Measurements from ENCODE around the gene IZUMO4.
"Not testable (repeated sequence)": the region's sequence is repeated elsewhere in the genome, so short reads cannot be mapped to it uniquely, and the experiment has no call there.

The IZUMO4 gene

DNA sequence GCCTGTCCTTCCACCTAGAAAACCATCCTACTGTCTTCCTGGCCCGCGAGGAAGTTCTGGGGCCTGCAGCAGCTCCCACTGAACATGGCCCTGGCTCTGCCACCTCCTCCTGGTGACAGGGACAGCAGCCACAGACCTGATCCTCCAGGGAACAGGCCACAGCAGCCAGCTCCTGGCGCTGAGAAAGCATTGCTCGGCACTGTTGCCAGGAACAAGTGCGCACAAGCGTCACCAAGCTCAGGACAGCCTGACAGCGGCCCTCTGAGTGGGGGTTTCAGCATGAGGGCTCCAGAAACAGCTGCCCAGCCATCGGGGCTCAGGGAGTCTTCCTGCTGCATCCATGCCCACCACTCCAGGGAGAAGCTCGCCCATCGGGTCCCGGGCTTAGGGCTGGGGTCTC, 32.8 kb downstream of the IZUMO4 start:
- TF ChIP-seq, protein P1, sequence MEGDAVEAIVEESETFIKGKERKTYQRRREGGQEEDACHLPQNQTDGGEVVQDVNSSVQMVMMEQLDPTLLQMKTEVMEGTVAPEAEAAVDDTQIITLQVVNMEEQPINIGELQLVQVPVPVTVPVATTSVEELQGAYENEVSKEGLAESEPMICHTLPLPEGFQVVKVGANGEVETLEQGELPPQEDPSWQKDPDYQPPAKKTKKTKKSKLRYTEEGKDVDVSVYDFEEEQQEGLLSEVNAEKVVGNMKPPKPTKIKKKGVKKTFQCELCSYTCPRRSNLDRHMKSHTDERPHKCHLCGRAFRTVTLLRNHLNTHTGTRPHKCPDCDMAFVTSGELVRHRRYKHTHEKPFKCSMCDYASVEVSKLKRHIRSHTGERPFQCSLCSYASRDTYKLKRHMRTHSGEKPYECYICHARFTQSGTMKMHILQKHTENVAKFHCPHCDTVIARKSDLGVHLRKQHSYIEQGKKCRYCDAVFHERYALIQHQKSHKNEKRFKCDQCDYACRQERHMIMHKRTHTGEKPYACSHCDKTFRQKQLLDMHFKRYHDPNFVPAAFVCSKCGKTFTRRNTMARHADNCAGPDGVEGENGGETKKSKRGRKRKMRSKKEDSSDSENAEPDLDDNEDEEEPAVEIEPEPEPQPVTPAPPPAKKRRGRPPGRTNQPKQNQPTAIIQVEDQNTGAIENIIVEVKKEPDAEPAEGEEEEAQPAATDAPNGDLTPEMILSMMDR (IDR thresholded peaks at IDR 0.05) = no peak
- Histone ChIP-seq H3K27ac (no peak overlapping the region), H3K4me3 (no peak overlapping the region)
- no peak for DNase-seq (ENCODE audit: low spot score)

DNA sequence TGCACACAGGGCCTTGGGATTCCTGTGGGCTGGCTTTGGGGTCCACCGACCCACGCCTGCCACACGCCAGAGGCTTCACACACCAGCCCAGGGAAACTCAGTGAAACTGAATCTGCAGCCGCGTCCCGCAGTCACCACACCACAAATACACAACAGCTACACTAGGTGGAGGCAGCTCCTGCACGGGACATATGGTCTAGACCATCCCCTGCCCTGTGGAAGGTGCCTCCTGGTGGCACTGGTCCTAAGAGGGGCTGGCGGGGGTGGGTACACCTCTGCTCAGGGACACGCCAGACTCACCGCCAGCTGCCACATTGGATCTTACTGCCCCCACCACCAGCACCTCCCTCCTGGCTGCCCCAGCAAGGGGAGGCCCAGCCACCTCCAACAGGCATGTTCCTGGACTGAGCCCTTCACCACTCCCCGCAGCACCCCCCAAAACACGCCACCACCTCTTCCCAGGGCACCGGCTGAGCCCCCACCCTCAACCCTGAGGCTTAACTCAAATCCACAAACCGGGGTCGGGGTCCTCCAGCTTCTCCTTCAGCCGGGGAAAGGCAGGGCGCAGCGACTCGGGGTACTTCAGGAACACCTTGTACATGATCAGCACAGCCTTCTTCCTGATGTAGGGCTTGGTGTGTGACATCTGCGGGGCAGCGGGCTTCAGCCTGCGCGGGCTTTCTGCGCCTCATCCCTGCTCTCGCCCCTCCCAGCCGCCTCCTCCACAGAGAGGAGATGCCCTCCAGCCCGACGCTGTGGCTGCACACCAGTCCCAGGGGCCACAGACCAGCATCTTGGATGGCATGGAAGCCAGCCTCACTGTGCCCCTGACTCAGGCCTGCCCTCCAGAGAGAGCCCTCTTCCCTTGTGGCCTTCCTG, 33.4 kb downstream of the IZUMO4 start:
- TF ChIP-seq, protein P1 (IDR thresholded peaks at IDR 0.05) = no peak
- DNase-seq (ENCODE audit: low spot score) = no peak

DNA sequence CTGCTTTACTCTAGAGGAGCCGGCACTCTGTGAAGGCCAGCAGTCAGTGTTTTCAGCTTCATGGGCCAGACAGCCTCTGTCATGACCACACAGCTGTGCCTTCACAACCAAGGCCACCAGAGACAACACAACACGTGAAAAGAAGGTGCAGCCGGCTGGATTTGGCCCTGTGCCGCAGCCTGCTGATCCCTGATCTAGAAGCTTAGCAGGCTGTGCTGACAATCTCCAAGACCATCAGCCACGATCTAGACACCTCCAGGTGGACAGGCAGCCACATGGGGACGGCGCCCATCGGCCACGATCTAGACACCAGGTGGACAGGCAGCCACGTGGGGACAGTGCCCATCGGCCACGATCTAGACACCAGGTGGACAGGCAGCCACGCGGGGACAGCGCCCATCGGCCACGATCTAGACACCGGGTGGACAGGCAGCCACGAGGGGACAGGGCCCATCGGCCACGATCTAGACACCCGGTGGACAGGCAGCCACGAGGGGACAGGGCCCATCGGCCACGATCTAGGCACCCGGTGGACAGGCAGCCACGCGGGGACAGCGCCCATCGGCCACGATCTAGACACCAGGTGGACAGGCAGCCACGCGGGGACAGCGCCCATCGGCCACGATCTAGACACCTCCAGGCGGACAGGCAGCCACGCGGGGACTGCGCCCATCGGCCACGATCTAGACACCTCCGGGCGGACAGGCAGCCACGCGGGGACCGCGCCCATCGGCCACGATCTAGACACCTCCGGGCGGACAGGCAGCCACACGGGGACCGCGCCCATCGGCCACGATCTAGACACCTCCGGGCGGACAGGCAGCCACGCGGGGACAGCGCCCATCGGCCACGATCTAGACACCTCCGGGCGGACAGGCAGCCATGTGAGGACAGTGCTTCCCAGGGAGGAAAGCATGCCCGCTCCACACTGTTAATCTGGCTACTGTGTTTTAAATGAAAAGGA, 34.6 kb downstream of the IZUMO4 start:
- not testable (repeated sequence) for DNase-seq (ENCODE audit: low spot score); H3K4me3 ChIP-seq; H3K27ac ChIP-seq

More for the DNA sequence above, 33.4 kb downstream of the IZUMO4 start:
- no peak overlapping the region for H3K4me3 ChIP-seq
- H3K27ac ChIP-seq = no peak overlapping the region

DNA sequence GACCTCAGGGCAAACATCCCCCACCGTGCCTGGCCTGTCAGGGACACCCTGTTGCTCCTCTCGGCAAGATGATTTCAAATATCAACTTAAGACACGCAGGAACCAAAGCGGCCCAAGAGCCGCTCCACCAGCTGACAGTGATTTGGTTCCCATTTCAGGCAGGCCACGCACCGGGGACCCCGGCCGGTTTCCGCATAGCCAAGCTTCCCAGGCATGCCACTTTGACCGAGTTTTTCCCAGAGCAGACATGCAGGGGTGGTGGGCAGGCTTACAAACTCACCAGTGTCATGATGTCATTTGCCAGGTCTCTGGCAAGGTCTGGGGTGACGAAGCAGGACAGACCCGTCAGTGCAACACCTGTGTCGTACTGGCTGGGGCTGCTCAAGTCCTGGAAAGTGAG, 35.5 kb downstream of the IZUMO4 start:
- DNase-seq (ENCODE audit: low spot score) = no peak
- TF ChIP-seq, protein P1 (IDR thresholded peaks at IDR 0.05) = no peak
- H3K4me3 ChIP-seq = no peak overlapping the region
- no peak overlapping the region for H3K27ac ChIP-seq

DNA sequence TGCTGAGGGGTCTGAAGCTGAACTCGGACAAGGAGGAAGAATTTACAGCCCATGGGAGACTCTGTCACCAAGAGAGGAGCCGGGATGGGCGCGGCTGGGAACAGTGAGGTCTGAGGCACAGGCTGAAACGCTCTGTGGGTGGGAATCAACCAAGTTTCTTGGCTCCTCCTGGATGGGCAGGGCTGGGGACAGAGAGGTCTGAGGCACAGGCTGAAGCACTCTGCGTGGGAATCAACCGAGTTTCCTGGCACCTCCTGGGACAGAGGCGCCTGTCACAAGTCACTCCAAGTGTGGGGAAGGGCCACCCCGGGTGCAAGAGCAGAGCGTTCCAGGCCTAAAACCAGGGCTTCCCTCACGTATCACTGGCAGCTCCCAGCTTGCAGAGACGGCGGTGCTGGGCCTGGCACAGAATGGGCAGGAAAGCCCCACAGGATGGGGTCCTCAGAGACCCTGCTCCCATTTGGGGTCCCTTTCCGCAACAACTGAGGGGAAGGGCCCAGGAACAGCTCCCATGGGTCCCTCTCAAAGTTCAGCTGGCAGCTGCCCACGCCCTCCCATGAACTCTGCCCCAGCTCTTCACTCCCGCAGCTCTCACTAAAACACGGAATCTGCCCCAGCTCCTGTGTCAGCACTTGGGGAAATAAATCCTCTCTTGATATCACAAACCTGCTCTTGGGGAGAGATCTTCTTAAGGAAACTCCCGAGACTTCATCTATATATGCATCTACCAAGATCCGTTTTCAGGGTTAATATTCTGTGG, 36.2 kb downstream of the IZUMO4 start:
- TF ChIP-seq, protein P1 (IDR thresholded peaks at IDR 0.05) = no peak
- Histone ChIP-seq H3K4me3 (no peak overlapping the region), H3K27ac (no peak overlapping the region)
- no peak for DNase-seq (ENCODE audit: low spot score)

DNA sequence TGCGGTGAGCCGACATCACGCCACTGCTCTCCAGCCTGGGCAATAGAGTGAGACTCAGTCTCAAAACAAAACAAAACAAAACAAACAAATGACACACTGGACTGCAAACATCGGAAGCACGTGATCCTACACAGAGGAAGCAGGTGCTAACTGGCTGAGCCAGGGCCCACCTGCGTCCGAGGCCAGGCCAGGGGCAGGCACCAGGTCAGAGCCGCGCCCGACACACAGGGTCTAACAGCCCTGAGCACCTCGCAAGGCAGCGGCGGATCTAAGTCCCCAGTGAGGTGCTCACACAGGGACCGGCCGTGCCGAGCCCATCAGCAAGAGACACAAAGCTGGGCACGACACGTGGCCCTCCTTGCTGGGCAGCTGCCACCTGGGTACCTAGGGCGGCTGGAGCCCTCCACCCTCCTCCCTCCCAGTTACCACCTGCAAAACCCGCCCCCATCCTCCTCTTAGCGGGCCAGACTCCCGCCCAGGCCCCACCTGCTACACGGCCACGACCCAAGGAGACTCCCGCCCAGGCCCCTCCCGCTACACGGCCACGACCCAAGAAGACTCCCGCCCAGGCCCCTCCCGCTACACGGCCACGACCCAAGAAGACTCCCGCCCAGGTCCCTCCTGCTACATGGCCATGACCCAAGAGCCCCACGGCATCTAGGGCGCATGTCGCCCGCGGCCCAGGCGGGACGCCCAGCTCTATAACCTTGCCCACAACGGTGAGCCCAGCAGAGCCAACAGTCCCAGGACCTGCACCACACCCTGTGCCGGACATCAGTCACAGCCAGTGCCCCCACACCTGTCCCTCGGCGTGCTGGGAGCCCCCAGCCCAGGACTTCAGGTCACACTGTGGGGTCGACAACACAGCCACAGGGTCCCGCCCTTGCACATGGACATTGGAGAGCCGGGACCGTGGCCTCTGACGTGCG, 39.0 kb downstream of the IZUMO4 start:
- TF ChIP-seq, protein P1 (IDR thresholded peaks at IDR 0.05) = no peak
- Histone ChIP-seq H3K27ac (no peak overlapping the region), H3K4me3 (no peak overlapping the region)
- no peak for DNase-seq (ENCODE audit: low spot score)
